Central memory CD8-positive, alpha-beta T cell (primary cell): ENCODE measurements around the gene ANKRD11.

ENCODE experiments used
- ATAC-seq: fragments of 150-1000 bp; cut with Tn5 transposase; replicated peaks from 2 replicates; pipeline ENCODE4 v1.10.0; 2022; ENCODE audit warnings: mild to moderate bottlenecking, moderate FRiP score, moderate number of reproducible peaks; ENCODE audit not compliant: poor library complexity, severe bottlenecking; ENCODE audit errors: extremely low read depth
- DNase-seq, 2 donors: peaks; one replicate each; pipeline ENCODE4 v3.0.0; 2021; ENCODE audit warnings: low spot score in 2 of 2
- H3K27ac Mint-ChIP-seq: one replicate; pipeline ENCODE4 v1.8.0; 2022; ENCODE audit warnings: low read depth, mild to moderate bottlenecking, moderate library complexity, mixed read lengths
- H3K27me3 Mint-ChIP-seq: one replicate; pipeline ENCODE4 v1.8.0; 2022; ENCODE audit warnings: mixed read lengths
- H3K36me3 Mint-ChIP-seq: one replicate; pipeline ENCODE4 v1.8.0; 2022; ENCODE audit warnings: mild to moderate bottlenecking, moderate library complexity, mixed read lengths; ENCODE audit not compliant: insufficient read depth
- H3K4me1 Mint-ChIP-seq: one replicate; pipeline ENCODE4 v1.8.0; 2022; ENCODE audit warnings: mixed read lengths
- H3K4me3 Mint-ChIP-seq: one replicate; pipeline ENCODE4 v1.8.0; 2022; ENCODE audit warnings: mild to moderate bottlenecking, moderate library complexity, mixed read lengths
- H3K9me3 Mint-ChIP-seq: one replicate; pipeline ENCODE4 v1.8.0; 2022; ENCODE audit warnings: mixed read lengths

Gene ANKRD11

GRCh38 chr16:89373355-89374110 lies 116.8 kb downstream of the ANKRD11 start:
- no peak for DNase-seq
- no peaks in the 10 kb centered on the region for H3K27me3 Mint-ChIP-seq
- no peaks in the 10 kb centered on the region for H3K9me3 Mint-ChIP-seq
- no peak overlapping the region for H3K27ac Mint-ChIP-seq
- H3K4me3 Mint-ChIP-seq = no peak overlapping the region
- H3K36me3 Mint-ChIP-seq = peaks cover 30% of the 10 kb centered on the region
- H3K4me1 Mint-ChIP-seq = peaks cover 82% of the 10 kb centered on the region
- no peak for ATAC-seq

GRCh38 chr16:89371968-89372634 lies 118.3 kb downstream of the ANKRD11 start:
- Mint-ChIP-seq H3K4me3 (no peak overlapping the region), H3K36me3 (peaks cover 33% of the 10 kb centered on the region), H3K4me1 (peaks cover 82% of the 10 kb centered on the region)

GRCh38 chr16:89371386-89371785 lies 119.0 kb downstream of the ANKRD11 start:
- Mint-ChIP-seq H3K4me1 (peaks cover 82% of the 10 kb centered on the region), H3K27me3 (no peaks in the 10 kb centered on the region), H3K9me3 (no peaks in the 10 kb centered on the region), H3K4me3 (no peak overlapping the region), H3K27ac (peak overlapping the region; percentile 38), H3K36me3 (peaks cover 30% of the 10 kb centered on the region)
- ATAC-seq = no peak
- no peak for DNase-seq

More at GRCh38 chr16:89371968-89372634, 118.3 kb downstream of the ANKRD11 start:
- H3K9me3 Mint-ChIP-seq = no peaks in the 10 kb centered on the region
- H3K27me3 Mint-ChIP-seq = no peaks in the 10 kb centered on the region
- ATAC-seq (no peak), DNase-seq (no peak)
- H3K27ac Mint-ChIP-seq = peak overlapping the region; percentile 38

GRCh38 chr16:89370601-89371000 lies 119.8 kb downstream of the ANKRD11 start:
- Mint-ChIP-seq H3K27ac (peak overlapping the region; percentile 38), H3K4me1 (peaks cover 83% of the 10 kb centered on the region), H3K36me3 (peaks cover 24% of the 10 kb centered on the region), H3K9me3 (no peaks in the 10 kb centered on the region), H3K27me3 (no peaks in the 10 kb centered on the region), H3K4me3 (no peak overlapping the region)
- DNase-seq (no peak), ATAC-seq (no peak)

- Mint-ChIP-seq H3K4me1 (peaks cover 87% of the 10 kb centered on the region), H3K36me3 (peaks cover 24% of the 10 kb centered on the region), H3K27me3 (no peaks in the 10 kb centered on the region), H3K4me3 (no peak overlapping the region), H3K9me3 (no peaks in the 10 kb centered on the region), H3K27ac (no peak overlapping the region)
- no peak for DNase-seq
- no peak for ATAC-seq
Measured at GRCh38 chr16:89370081-89370511, 120.3 kb downstream of the ANKRD11 start.

GRCh38 chr16:89369266-89369895 lies 121.0 kb downstream of the ANKRD11 start:
- peak overlapping the region; percentile 56 for H3K27ac Mint-ChIP-seq

GRCh38 chr16:89368604-89369249 lies 121.6 kb downstream of the ANKRD11 start:
- no peak overlapping the region for H3K4me3 Mint-ChIP-seq

More at GRCh38 chr16:89369266-89369895, 121.0 kb downstream of the ANKRD11 start:
- ATAC-seq (no peak), DNase-seq (no peak)
- H3K4me3 Mint-ChIP-seq = no peak overlapping the region
- no peaks in the 10 kb centered on the region for H3K9me3 Mint-ChIP-seq
- no peaks in the 10 kb centered on the region for H3K27me3 Mint-ChIP-seq
- peaks cover 22% of the 10 kb centered on the region for H3K36me3 Mint-ChIP-seq
- H3K4me1 Mint-ChIP-seq = peaks cover 89% of the 10 kb centered on the region

GRCh38 chr16:89367538-89367915 lies 122.8 kb downstream of the ANKRD11 start:
- Mint-ChIP-seq H3K9me3 (no peaks in the 10 kb centered on the region), H3K27me3 (no peaks in the 10 kb centered on the region), H3K27ac (no peak overlapping the region), H3K4me3 (no peak overlapping the region), H3K4me1 (peaks cover 84% of the 10 kb centered on the region), H3K36me3 (peaks cover 23% of the 10 kb centered on the region)
- no peak for ATAC-seq
- DNase-seq = no peak

More at GRCh38 chr16:89368604-89369249, 121.6 kb downstream of the ANKRD11 start:
- no peak for DNase-seq
- peaks cover 89% of the 10 kb centered on the region for H3K4me1 Mint-ChIP-seq
- ATAC-seq = no peak
- H3K36me3 Mint-ChIP-seq = peaks cover 24% of the 10 kb centered on the region
- no peaks in the 10 kb centered on the region for H3K27me3 Mint-ChIP-seq
- no peaks in the 10 kb centered on the region for H3K9me3 Mint-ChIP-seq
- H3K27ac Mint-ChIP-seq = peak overlapping the region; percentile 56

- no peak overlapping the region for H3K27ac Mint-ChIP-seq
- no peaks in the 10 kb centered on the region for H3K27me3 Mint-ChIP-seq
- DNase-seq (no peak), ATAC-seq (no peak)
- no peaks in the 10 kb centered on the region for H3K9me3 Mint-ChIP-seq
- H3K4me1 Mint-ChIP-seq = peaks cover 88% of the 10 kb centered on the region
- H3K36me3 Mint-ChIP-seq = peaks cover 18% of the 10 kb centered on the region
- H3K4me3 Mint-ChIP-seq = no peak overlapping the region
Measured at GRCh38 chr16:89366561-89367537, 123.5 kb downstream of the ANKRD11 start.

- H3K4me3 Mint-ChIP-seq = no peak overlapping the region
- peaks cover 88% of the 10 kb centered on the region for H3K4me1 Mint-ChIP-seq
- H3K36me3 Mint-ChIP-seq = peaks cover 18% of the 10 kb centered on the region
- H3K27ac Mint-ChIP-seq = no peak overlapping the region
- DNase-seq (no peak), ATAC-seq (no peak)
- H3K27me3 Mint-ChIP-seq = no peaks in the 10 kb centered on the region
- H3K9me3 Mint-ChIP-seq = no peaks in the 10 kb centered on the region
Measured at GRCh38 chr16:89365996-89366395, 124.4 kb downstream of the ANKRD11 start.

- peaks cover 18% of the 10 kb centered on the region for H3K36me3 Mint-ChIP-seq
- peak overlapping the region; percentile 64 for H3K4me3 Mint-ChIP-seq
- ATAC-seq (no peak), DNase-seq (no peak)
- H3K4me1 Mint-ChIP-seq = peaks cover 89% of the 10 kb centered on the region
- H3K27ac Mint-ChIP-seq = peak overlapping the region; percentile 67
- no peaks in the 10 kb centered on the region for H3K27me3 Mint-ChIP-seq
- no peaks in the 10 kb centered on the region for H3K9me3 Mint-ChIP-seq
Measured at GRCh38 chr16:89365044-89365467, 125.3 kb downstream of the ANKRD11 start.
